ENCODE results near the gene TEC. TPM values are rescaled to one million over a fixed set of nuclear protein-coding genes. Genes with fewer than 3 reads are reported as not detected.

TEC gene
- total RNA-seq, 4 donors from 2014 or later = 1.9 to 8.5 (median 5.3) TPM

DNA sequence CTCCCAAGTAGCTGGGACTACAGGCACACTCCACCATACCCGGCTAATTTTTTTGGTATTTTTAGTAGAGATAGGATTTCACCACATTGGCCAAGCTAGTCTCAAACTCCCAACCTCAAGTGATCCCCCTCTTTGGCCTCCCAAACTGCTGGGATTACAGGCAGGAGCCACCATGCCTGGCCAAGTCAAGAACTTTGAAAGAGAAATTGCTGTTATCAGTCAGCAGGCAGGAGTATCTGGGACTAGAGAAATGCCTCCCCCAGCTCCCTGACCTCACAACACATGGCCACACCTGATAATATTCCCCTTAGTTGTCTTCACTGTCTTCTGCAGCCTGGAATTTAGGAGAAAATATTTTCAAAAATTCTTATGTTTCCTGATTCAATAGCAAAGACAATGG, 143.0 kb downstream of the TEC start:
- TF ChIP-seq, protein P1, sequence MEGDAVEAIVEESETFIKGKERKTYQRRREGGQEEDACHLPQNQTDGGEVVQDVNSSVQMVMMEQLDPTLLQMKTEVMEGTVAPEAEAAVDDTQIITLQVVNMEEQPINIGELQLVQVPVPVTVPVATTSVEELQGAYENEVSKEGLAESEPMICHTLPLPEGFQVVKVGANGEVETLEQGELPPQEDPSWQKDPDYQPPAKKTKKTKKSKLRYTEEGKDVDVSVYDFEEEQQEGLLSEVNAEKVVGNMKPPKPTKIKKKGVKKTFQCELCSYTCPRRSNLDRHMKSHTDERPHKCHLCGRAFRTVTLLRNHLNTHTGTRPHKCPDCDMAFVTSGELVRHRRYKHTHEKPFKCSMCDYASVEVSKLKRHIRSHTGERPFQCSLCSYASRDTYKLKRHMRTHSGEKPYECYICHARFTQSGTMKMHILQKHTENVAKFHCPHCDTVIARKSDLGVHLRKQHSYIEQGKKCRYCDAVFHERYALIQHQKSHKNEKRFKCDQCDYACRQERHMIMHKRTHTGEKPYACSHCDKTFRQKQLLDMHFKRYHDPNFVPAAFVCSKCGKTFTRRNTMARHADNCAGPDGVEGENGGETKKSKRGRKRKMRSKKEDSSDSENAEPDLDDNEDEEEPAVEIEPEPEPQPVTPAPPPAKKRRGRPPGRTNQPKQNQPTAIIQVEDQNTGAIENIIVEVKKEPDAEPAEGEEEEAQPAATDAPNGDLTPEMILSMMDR (IDR thresholded peaks at IDR 0.05; ENCODE audit: low read depth) = no peak

DNA sequence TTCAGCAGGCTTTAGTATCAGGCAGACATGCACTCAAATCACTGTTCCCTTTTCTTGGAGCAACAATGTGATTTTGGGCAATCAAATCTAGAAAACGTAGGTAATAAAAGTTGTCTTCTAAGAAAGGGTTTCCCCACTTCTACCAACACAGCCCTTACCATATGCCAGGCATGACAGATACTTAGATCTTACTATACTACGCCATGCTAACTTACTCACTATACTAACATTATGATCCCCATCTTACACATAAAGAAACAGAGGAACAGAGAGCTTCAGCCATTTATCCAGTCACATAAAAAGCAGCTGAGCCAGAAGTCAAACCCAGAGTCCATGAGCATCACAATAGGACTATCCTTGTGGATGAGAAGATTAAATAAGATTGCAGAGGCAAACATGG, 144.8 kb downstream of the TEC start:
- TF ChIP-seq, protein P1 (IDR thresholded peaks at IDR 0.05; ENCODE audit: low read depth) = no peak

DNA sequence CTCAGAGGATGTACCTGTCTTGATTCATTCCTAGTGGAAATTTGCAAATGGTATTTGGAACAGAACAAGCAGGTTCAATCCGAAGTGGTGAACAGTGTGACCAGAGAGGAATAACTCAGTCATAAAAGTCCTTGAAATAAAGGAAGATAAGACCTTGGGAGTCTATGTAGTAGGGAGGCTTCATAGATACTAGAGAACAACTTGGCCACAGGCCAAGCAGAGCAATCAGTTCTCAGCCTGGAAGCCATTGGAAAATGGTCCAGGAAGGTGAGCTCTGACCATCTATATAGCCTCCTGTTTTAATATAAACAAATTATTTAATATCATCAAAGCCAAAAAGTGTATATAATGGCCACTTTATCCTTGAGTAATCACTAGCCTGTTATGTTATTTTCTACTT, 146.9 kb downstream of the TEC start:
- TF ChIP-seq, protein P1 (IDR thresholded peaks at IDR 0.05; ENCODE audit: low read depth) = no peak

DNA sequence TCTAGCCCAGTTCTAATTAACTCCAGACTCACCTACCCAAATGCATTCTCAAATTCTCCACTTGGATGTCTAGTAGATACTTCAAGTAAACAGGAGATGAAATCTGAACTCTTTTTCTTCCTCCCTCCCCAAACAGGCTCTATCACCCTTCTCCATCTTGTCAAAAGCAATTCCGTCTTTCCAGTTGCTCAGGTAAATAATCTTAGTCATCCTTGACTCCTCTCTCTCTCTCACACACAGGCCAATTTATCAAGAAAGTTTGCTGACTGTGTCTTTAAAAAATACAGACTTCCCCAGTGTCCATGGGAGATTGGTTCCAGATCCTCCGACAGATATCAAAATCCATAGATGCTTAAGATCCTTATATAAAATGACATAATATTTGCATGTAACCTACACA, 148.5 kb downstream of the TEC start:
- TF ChIP-seq, protein P1 (IDR thresholded peaks at IDR 0.05; ENCODE audit: low read depth) = no peak

DNA sequence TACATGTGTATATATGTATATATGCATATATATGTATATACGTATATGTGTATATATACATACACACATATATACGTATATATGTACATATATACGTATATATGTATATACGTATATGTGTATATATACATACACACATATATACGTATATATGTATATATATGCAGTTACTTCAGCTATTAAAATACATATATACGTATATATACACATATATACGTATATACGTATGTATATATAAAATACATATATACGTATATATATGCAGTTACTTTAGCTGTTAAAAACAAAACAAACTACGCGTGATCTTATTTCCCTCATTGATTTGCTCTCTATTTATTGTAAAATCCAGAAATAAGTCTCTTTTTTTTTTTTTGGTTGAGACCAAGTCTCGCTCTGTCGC, 149.5 kb downstream of the TEC start:
- TF ChIP-seq, protein P1 (IDR thresholded peaks at IDR 0.05; ENCODE audit: low read depth) = no peak

DNA sequence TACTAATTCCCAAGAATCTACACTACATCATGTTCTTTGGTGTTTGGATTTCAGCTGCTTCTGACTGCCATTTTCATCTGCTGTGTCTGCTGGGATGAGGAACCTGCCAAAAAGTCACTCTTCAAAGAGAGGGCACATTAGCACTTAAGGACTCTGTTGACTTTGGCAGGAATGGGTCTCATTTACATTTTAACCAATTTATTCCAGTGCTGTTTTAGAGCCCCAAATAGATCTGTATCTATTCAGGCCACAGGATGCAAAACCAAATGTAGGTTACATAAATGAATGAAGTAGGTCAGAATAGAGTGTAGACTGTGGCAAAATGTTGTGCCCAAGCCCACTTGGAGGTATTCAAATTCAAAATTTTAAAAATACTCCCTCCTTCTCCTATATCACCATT, 150.0 kb downstream of the TEC start:
- TF ChIP-seq, protein P1 (IDR thresholded peaks at IDR 0.05; ENCODE audit: low read depth) = no peak

DNA sequence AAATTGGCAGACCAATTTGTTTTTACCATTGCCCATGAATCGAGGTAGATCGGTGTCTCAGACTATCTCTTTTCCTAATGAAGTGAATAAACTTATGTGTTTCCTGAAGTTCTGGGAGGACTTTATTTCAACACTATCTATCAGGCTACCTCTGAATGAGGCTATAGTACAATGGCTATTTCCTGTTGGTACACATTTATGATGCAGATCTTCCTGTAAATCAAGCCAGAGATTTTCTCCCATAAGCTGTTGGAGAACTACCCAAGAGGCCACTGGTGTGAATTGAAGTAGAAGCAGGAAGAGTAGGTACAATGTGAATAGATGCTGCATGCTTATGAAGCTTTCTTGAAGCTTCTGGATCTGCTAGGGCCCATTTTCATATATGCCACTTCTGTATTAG, 151.6 kb downstream of the TEC start:
- TF ChIP-seq, protein P1 (IDR thresholded peaks at IDR 0.05; ENCODE audit: low read depth) = no peak

All from subcutaneous adipose tissue (tissue), 4 donors.